ENCODE measurements around the gene IL34. TPM values are rescaled to one million over a fixed set of nuclear protein-coding genes. Genes with fewer than 3 reads are reported as not detected.

Gene IL34
- polyA plus RNA-seq, 1 donor from 2014 or later = 3.0 TPM

- H3F3A ChIP-seq (ENCODE audit: insufficient read depth, low read length, poor library complexity, severe bottlenecking) = no peaks in the 10 kb centered on the region
- no peaks in the 10 kb centered on the region for H3K9me2 ChIP-seq (ENCODE audit: insufficient read depth, low read length)
- no peak overlapping the region for H3K27ac ChIP-seq (ENCODE audit: low read length)
- H3K79me2 ChIP-seq (replicated peaks; ENCODE audit: insufficient read depth, low read length) = no peaks in the 10 kb centered on the region
- no peak overlapping the region for H3K4me2 ChIP-seq (ENCODE audit: low read length)
- no peak overlapping the region for H2AFZ ChIP-seq (ENCODE audit: low read depth, low read length)
- no peaks in the 10 kb centered on the region for H3K9me3 ChIP-seq (ENCODE audit: low read length)
- H3K4me3 ChIP-seq (ENCODE audit: low read length) = no peak overlapping the region
- H4K20me1 ChIP-seq (ENCODE audit: insufficient read depth) = no peaks in the 10 kb centered on the region
- H3K36me3 ChIP-seq (ENCODE audit: insufficient read depth, low read length) = no peaks in the 10 kb centered on the region
- H3K27me3 ChIP-seq (ENCODE audit: insufficient read depth, low read depth, low read length) = no peaks in the 10 kb centered on the region
- H3K9ac ChIP-seq (ENCODE audit: low read length) = no peak overlapping the region
- TF ChIP-seq SMC3 (conservative IDR thresholded peaks at IDR 0.05; ENCODE audit: poor library complexity) = no peak
- TF ChIP-seq, protein P1, sequence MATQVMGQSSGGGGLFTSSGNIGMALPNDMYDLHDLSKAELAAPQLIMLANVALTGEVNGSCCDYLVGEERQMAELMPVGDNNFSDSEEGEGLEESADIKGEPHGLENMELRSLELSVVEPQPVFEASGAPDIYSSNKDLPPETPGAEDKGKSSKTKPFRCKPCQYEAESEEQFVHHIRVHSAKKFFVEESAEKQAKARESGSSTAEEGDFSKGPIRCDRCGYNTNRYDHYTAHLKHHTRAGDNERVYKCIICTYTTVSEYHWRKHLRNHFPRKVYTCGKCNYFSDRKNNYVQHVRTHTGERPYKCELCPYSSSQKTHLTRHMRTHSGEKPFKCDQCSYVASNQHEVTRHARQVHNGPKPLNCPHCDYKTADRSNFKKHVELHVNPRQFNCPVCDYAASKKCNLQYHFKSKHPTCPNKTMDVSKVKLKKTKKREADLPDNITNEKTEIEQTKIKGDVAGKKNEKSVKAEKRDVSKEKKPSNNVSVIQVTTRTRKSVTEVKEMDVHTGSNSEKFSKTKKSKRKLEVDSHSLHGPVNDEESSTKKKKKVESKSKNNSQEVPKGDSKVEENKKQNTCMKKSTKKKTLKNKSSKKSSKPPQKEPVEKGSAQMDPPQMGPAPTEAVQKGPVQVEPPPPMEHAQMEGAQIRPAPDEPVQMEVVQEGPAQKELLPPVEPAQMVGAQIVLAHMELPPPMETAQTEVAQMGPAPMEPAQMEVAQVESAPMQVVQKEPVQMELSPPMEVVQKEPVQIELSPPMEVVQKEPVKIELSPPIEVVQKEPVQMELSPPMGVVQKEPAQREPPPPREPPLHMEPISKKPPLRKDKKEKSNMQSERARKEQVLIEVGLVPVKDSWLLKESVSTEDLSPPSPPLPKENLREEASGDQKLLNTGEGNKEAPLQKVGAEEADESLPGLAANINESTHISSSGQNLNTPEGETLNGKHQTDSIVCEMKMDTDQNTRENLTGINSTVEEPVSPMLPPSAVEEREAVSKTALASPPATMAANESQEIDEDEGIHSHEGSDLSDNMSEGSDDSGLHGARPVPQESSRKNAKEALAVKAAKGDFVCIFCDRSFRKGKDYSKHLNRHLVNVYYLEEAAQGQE (IDR thresholded peaks at IDR 0.05; ENCODE audit: borderline replicate concordance) = no peak
- no peak for TF ChIP-seq EP300 (conservative IDR thresholded peaks at IDR 0.05; ENCODE audit: poor library complexity, severe bottlenecking)
- no peak for TF ChIP-seq MXI1 (conservative IDR thresholded peaks at IDR 0.05; ENCODE audit: poor library complexity, severe bottlenecking)
- no peak for TF ChIP-seq RAD21 (conservative IDR thresholded peaks at IDR 0.05)
- TF ChIP-seq CTCF (IDR thresholded peaks at IDR 0.05; ENCODE audit: poor library complexity, severe bottlenecking) = no peak
- TF ChIP-seq POLR2AphosphoS5 (IDR thresholded peaks at IDR 0.05) = no peak
- TF ChIP-seq TAF1 (IDR thresholded peaks at IDR 0.05; ENCODE audit: low read depth) = no peak
- TF ChIP-seq EZH2 (IDR thresholded peaks at IDR 0.05; ENCODE audit: borderline replicate concordance, insufficient read depth, low read length, poor library complexity, severe bottlenecking) = no peak
These were observed 56.3 kb downstream of the IL34 start for GRCh38 chr16:70702624-70703023.

DNA sequence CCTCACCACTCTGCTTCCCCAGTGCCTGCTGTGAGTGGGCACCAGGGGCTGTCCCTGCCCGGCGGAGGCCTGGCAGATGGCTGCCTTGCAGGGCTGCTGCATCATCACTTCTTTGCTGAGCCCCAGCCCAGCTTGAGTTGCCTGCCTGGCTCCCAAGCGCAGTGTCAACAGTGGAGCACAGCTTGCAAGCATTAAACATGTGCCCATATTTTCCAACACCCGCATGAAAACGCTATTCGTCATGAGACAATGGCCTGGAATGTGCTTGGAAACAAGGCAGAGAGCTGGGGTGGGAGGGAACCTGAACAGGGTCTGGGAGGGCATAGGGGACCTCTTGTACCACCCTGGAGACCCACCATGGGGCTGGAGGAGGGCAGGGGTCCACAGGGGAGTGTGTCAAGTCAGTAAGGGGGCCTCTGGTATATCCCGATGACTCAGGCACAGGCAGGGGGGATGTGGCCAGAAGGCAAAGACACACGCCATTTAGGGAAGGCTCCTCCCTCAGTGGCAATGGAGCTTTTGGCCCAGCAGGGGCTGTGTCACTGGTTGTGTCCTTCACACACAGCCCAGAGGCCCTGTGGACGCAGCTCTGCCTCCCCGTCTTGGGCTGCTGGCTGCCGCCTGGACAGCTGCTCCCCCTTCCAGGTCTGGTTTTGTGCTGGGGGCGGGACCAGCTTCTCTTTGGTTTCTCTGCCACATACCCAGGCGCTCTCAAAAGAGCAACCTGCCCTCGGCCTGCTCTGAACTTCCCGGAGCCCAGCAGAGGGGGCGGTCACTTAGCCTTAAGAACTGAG is 56.9 kb downstream of the IL34 start:
- H3F3A ChIP-seq (ENCODE audit: insufficient read depth, low read length, poor library complexity, severe bottlenecking) = no peaks in the 10 kb centered on the region
- no peak overlapping the region for H3K27ac ChIP-seq (ENCODE audit: low read length)
- no peaks in the 10 kb centered on the region for H3K9me3 ChIP-seq (ENCODE audit: low read length)
- no peak for TF ChIP-seq RAD21 (conservative IDR thresholded peaks at IDR 0.05)
- TF ChIP-seq MXI1 (conservative IDR thresholded peaks at IDR 0.05; ENCODE audit: poor library complexity, severe bottlenecking) = no peak
- no peak for TF ChIP-seq POLR2AphosphoS5 (IDR thresholded peaks at IDR 0.05)
- TF ChIP-seq, protein P1 (IDR thresholded peaks at IDR 0.05; ENCODE audit: borderline replicate concordance) = no peak
- TF ChIP-seq CTCF (IDR thresholded peaks at IDR 0.05; ENCODE audit: poor library complexity, severe bottlenecking) = no peak
- TF ChIP-seq TAF1 (IDR thresholded peaks at IDR 0.05; ENCODE audit: low read depth) = no peak
- TF ChIP-seq EP300 (conservative IDR thresholded peaks at IDR 0.05; ENCODE audit: poor library complexity, severe bottlenecking) = no peak
- no peak for TF ChIP-seq EZH2 (IDR thresholded peaks at IDR 0.05; ENCODE audit: borderline replicate concordance, insufficient read depth, low read length, poor library complexity, severe bottlenecking)
- no peak for TF ChIP-seq SMC3 (conservative IDR thresholded peaks at IDR 0.05; ENCODE audit: poor library complexity)
- no peaks in the 10 kb centered on the region for H3K27me3 ChIP-seq (ENCODE audit: insufficient read depth, low read depth, low read length)
- no peaks in the 10 kb centered on the region for H3K36me3 ChIP-seq (ENCODE audit: insufficient read depth, low read length)
- no peaks in the 10 kb centered on the region for H4K20me1 ChIP-seq (ENCODE audit: insufficient read depth)
- no peaks in the 10 kb centered on the region for H3K9me2 ChIP-seq (ENCODE audit: insufficient read depth, low read length)
- H3K4me2 ChIP-seq (ENCODE audit: low read length) = no peak overlapping the region
- no peaks in the 10 kb centered on the region for H3K79me2 ChIP-seq (replicated peaks; ENCODE audit: insufficient read depth, low read length)
- H3K9ac ChIP-seq (ENCODE audit: low read length) = no peak overlapping the region
- no peak overlapping the region for H3K4me3 ChIP-seq (ENCODE audit: low read length)
- H2AFZ ChIP-seq (ENCODE audit: low read depth, low read length) = no peak overlapping the region

All from neural cell (in vitro differentiated cells).